Fibroblast of villous mesenchyme (primary cell): ENCODE results near the gene KSR2. TPM values are rescaled to one million over a fixed set of nuclear protein-coding genes. Genes with fewer than 3 reads are reported as not detected.

Experiments
- DNase-seq: peaks from one replicate; pipeline ENCODE4 v3.0.0-alpha.2; 2010; ENCODE audit warnings: low read depth
- H3K4me3 ChIP-seq: 2 replicates; pipeline ENCODE4 v1.5.1; 2011; ENCODE audit warnings: low read depth, mild to moderate bottlenecking, low read length
- total RNA-seq: library from RNA; depleted of rRNA; stranded (reverse); fragments of >200 nt; gene quantifications from 2 replicates; pipeline ENCODE4 v1.2.3, GENCODE V29; 2012
- TF ChIP-seq, protein P1 (sequence below): IDR thresholded peaks from 2 replicates; pipeline ENCODE4 v1.5.1; 2012; ENCODE audit warnings: low read depth, mild to moderate bottlenecking, low read length; ENCODE audit not compliant: insufficient read depth

Gene KSR2
- not detected in 2 replicates for total RNA-seq

DNA sequence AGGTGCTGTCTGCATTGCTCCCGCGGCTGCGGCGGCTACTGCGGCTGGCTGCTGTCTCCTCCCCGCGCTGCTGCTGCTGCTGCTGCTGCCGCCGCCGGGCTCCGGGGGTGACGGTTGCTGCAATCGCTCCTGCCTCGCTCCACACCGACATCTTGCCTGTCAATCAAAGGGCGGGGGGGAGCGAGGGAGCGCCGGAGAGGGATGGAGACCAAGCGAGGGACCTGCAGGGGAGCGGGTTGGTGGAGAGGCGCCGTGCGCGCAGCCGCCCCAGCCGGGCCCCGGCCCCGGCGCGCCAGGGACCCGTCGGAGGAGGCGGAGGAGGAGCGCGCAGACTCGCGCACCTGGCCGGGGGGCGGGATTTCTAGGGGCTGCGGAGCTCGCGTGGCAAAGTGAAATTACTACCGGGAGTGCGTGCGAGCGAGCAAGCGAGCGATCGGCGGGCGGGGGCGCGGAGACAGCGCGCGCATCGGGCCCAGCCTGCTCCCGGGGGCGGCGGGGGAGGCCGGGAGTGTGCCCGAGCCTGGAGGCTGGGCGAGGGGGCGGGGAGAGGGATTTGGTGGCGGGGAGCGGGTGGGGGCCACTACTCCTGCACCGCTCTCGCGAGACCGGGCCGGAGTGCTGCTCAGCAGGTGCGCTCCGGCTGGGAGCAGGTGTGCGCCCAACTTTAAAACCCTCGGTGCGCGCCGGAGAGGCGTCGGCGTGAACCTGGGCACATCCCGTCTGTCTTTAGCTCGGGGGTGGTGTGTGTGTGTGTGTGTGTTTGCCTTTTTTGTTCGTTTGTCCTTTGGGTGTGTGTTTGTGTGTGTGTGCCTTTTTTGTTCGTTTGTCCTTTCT, at the start of gene KSR2:
Gene KSR2, minus strand, starts transcription at position 165 of the 834 bp plus-strand sequence. CDS start 735 bp downstream, outside the sequence.
- H3K4me3 ChIP-seq, result no peak within 1 kb of the TSS
- no peak for DNase-seq
- TF ChIP-seq, protein P1, sequence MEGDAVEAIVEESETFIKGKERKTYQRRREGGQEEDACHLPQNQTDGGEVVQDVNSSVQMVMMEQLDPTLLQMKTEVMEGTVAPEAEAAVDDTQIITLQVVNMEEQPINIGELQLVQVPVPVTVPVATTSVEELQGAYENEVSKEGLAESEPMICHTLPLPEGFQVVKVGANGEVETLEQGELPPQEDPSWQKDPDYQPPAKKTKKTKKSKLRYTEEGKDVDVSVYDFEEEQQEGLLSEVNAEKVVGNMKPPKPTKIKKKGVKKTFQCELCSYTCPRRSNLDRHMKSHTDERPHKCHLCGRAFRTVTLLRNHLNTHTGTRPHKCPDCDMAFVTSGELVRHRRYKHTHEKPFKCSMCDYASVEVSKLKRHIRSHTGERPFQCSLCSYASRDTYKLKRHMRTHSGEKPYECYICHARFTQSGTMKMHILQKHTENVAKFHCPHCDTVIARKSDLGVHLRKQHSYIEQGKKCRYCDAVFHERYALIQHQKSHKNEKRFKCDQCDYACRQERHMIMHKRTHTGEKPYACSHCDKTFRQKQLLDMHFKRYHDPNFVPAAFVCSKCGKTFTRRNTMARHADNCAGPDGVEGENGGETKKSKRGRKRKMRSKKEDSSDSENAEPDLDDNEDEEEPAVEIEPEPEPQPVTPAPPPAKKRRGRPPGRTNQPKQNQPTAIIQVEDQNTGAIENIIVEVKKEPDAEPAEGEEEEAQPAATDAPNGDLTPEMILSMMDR, result no peak

DNA sequence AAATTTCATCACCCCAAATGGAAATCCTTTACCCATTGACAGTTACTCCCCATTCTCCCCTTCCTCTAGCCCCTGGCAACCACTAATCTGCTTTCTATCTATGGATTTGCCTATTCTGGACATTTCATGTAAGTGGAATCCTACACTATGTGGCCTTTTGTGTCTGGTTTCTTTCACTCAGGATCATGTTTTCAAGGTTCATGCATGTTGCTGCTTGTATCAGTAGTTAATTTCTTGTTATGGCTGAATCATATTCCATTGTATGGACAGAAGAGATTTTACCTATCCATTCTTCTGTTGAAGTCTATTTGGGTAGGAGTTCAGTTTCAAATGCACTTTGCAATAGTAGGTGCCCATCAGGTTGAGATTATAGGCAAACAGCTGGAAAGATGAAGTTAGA, 49.1 kb upstream of the KSR2 start:
- TF ChIP-seq, protein P1, result no peak
- H3K4me3 ChIP-seq, result no peak overlapping the region
- no peak for DNase-seq

- peak; percentile 97 for DNase-seq
- peak within 1 kb of the TSS; percentile 90 for H3K4me3 ChIP-seq
- TF ChIP-seq, protein P1, result no peak
Observed at GRCh38 chr12:118016424-118017264, 47.9 kb upstream of the KSR2 start, which contains the start of gene RFC5. Gene RFC5 (plus strand): TSS chr12:118016703. CDS start chr12:118016828, 125 bp downstream.

DNA sequence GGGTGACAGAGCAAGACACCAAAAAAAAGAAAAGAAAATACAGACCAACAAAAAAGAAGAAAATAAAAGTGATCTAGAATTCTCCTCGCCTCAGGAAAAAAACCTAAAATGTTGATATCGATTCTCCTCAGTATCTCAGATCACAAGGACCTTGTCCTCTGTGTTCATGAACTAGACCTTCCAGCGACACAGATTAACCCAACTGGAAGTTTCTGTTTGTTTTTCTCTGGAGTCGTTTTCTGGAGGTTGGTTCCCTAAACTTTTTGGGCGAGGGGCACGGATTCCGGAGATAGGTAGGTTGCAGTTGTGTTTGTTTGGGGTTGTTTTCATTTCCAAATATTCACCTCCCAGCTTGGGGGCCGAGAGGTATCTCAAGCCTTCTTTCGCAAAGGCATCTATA, 47.2 kb upstream of the KSR2 start:
- H3K4me3 ChIP-seq, result peak overlapping the region; percentile 90
- TF ChIP-seq, protein P1, result no peak

GRCh38 chr12:118015306-118015705, 46.5 kb upstream of the KSR2 start:
- no peak for DNase-seq
- TF ChIP-seq, protein P1, result no peak
- no peak overlapping the region for H3K4me3 ChIP-seq

More for the DNA sequence above, 47.2 kb upstream of the KSR2 start:
- no peak for DNase-seq

GRCh38 chr12:118013283-118013682, 44.5 kb upstream of the KSR2 start:
- no peak for DNase-seq
- no peak overlapping the region for H3K4me3 ChIP-seq
- TF ChIP-seq, protein P1, result no peak
